Islet precursor cell (in vitro differentiated cells): ENCODE measurements around the gene GPR37.

Experiments used
- DNase-seq: peaks from one replicate; pipeline ENCODE4 v3.0.0-alpha.2; 2018

Gene GPR37

DNA sequence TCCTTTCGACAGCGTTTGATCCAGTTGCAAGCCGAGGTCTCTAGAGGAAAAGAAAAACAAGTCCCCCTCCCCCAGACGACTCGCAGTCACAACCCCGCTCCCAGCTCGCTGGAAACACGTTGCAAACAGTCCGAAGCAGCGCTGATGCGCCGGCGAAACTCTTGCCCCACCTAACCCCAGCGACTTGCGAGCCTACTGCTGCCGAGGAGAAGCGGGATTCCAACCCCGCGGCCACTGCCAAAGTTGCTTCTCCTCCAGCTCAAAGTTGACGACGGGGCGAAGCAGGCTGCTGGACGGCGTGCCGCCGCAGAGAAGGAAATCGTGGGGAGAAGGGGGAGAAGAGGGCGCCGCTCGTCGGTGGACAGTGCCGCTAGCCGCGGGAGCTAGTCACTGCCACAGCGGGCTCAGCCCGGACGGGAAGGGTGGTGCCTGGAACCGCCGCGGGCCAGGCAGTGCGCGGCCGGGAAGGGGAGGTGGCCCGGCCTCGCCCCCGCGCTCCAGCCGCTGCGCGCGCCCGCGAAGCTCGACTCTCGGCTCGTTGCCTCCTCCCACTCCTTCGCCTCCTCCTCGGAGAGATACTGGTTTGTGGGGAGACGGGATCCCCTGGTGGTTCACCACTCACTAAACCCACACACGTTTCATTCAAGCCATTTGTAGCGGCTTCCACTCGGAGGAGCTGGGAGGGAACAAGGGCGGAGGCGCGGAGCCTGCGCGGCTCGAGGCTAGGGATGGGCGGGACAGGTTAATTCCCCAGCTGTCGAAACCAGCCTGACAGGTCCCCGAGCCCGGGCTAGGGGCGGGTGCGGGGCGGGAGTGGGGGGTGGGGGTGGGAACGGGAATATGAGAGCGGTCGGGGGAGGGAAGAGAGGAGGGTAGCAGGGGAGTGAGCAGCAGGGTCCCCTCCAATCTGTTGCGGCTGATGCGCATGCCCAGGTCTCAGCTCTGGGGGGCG lies at the start of gene GPR37:
Gene GPR37 (minus strand): TSS at position 392 of the 952 bp plus-strand sequence. CDS start 816 bp downstream, outside the sequence.
- DNase-seq: peak; percentile 95

- DNase-seq: no peak
These were observed 48.6 kb upstream of the GPR37 start for GRCh38 chr7:124813994-124814798.

DNA sequence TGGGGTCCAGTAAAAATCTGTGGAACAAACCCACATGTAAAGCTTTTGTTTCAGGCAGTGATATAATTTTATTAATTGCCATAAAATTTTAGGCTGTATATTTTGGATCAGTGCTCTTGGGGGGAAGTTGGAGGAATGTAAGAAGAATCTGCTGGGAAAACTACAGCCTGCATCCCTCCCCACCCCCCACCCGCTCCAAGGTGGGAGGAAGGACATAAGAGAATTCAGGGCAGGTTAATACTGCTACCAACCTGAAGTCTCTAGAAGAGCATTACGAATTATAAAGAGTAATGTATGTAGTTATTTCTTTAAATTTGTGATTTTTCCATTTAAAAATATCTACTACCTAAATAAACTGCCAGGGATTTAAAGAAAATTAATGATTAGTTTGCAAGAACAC lies 47.2 kb upstream of the GPR37 start:
- DNase-seq: no peak

DNA sequence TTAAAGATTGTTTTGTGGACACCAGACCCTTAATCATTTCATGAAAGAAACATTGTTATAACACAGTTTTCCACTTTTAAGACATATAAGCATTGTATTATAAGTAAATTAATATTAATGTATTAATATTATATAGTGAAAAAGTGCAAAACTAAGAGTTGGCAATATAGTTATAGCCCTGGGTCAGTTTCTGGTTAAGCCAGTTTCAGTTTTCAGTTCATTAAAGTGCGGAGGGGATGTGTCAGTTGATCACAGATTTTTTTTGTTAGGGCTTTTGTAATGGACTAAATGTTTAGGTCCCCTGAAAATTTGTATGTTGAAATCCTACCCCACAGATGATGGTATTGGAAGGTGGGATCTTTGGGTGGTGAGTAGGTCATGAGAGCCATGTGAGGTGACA lies 45.7 kb upstream of the GPR37 start:
- DNase-seq: no peak

GRCh38 chr7:124810605-124811004 lies 45.0 kb upstream of the GPR37 start:
- DNase-seq: no peak

DNA sequence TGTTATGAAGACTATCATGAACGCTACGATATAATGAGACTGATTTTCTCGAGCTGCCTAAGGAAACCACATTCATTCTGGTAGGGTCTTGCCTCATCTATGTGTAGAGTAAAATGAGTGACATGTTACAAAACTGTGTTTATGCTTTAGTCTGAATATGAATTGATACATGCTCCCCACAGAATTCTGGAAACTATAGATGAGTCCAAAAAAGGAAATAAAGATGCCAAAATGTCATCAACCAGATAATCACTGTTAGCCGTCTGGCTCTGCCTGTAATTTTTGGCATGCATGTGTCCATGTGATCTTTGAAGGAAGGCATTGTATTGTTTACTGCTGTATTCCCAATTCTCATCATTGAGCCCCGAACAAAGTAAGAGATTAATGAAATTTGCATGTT lies 42.6 kb upstream of the GPR37 start:
- no peak for DNase-seq

- DNase-seq: no peak
These were observed 35.8 kb upstream of the GPR37 start for GRCh38 chr7:124801330-124801895.

DNA sequence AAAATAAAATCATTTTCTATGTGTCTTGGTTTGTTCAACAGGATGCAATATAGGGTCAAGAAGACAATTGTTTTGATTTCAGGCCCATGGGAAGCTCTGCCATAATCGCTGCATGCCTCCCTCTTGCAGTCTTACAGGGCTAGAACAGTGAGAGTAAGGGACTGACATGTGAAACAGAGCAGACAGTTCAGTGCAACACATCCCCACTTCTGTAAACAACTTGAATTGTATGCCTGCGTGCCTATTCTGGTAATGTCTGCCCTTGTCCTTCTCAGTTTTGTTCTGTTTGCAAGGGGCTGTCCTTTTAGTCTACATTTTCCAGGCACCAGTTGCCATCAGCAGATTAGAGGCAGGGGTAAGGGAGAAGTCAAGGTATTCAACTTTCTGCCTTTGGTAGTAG lies 34.8 kb upstream of the GPR37 start:
- peak; percentile 58 for DNase-seq

GRCh38 chr7:124799448-124799847 lies 33.9 kb upstream of the GPR37 start:
- no peak for DNase-seq

DNA sequence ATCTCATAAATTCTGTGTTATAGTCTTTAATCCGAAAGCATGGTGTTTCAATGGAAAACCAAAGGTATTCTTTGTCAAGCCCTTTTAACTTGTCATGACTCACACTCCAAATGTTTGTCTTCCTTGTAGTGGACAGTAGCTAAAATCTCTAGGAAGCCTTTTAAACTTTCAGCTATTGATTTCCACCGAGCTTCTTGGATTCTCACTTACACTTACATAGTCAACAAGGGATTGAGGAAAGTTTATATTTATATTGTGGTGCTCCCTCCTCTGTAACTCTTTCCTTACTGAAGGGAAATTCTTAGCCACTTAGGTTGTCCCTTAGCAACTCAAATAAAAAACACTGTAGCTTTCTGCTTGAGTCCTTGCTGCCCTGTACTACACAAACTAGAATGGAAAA lies 31.2 kb upstream of the GPR37 start:
- DNase-seq: no peak

- DNase-seq: no peak
These were observed 27.1 kb upstream of the GPR37 start for GRCh38 chr7:124792696-124793095.

GRCh38 chr7:124792002-124792401 lies 26.4 kb upstream of the GPR37 start:
- peak; percentile 74 for DNase-seq

GRCh38 chr7:124791426-124791825 lies 25.8 kb upstream of the GPR37 start:
- no peak for DNase-seq

GRCh38 chr7:124790645-124791044 lies 25.1 kb upstream of the GPR37 start:
- no peak for DNase-seq

DNA sequence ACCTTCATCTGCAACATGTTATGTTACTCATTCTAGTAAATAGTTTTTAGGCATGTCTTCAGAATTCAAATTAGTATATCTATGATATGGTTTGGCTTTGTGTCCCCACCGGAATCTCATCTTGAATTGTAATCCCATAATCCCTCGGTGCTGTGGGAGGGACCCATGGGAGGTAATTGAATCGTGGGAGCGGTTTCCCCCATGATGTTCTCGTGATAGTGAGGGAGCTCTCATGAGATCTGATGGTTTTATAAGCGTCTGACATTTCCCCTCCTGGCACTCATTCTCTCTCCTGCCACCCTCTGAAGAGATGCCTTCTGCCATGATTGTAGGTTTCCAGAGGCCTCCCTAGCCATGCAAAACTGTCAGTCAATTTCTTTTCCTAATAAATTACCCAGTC lies 20.4 kb upstream of the GPR37 start:
- no peak for DNase-seq

DNA sequence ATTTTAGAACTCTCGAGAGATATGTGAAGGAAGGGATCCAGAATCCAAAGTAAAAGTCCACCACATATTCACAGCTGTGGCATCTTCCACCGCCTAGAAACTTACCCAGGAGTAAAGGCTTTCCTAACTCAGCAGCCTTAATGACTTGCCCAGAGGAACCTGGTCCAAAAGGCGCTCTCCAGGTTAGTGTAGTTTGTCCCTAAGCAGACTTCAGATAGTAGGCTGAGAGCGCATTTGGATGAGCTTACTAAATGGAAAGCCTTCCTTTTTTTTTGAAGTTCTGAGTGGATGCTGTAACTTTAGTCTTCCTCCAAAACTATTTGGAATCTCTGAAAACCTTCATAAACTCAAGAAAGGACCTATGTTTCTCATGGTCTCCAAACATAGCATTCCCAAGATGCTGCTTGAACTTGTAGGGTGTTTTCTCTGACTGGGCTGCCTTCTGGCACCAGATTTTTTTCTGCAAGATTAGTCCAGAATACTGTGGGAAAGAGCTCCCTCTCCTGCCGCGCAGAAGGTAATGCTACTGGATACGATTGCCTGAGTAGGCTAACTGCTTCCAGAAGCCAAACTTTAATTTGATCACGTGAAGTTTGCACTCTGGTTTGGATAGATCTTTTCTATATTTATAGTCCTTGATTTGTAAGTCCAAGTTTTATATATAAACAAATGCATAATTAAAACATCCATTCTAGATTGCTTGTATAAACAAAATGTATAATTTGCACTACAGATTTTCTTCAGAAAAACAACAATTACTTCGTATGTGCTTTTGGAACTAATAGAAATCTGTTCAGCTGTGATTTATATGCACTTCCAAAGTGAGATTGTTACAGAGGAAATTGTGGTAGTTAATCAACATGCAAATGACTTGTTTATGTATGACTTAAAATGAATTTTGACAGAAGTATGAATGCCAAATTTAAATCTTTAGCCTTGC lies 19.6 kb upstream of the GPR37 start:
- peak; percentile 73 for DNase-seq

DNA sequence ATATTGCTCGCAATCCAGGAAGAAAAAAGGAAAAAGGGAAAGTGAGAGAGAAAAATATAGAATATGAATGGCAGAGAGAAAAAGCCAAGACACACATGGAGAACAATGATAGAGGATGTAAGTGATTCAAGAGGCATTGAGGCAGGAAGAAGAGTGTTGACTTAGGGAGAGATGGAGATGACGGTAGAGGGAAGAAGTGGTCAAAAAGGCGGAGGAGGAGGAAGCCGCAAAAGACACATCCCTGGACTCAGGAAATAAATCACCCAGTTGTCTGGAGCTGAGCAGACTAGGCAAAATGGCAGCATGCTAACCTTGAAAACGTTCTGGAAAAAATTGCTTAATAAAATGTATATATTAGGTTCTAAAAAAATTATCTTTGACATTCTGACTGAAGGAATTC lies 17.7 kb upstream of the GPR37 start:
- no peak for DNase-seq

DNA sequence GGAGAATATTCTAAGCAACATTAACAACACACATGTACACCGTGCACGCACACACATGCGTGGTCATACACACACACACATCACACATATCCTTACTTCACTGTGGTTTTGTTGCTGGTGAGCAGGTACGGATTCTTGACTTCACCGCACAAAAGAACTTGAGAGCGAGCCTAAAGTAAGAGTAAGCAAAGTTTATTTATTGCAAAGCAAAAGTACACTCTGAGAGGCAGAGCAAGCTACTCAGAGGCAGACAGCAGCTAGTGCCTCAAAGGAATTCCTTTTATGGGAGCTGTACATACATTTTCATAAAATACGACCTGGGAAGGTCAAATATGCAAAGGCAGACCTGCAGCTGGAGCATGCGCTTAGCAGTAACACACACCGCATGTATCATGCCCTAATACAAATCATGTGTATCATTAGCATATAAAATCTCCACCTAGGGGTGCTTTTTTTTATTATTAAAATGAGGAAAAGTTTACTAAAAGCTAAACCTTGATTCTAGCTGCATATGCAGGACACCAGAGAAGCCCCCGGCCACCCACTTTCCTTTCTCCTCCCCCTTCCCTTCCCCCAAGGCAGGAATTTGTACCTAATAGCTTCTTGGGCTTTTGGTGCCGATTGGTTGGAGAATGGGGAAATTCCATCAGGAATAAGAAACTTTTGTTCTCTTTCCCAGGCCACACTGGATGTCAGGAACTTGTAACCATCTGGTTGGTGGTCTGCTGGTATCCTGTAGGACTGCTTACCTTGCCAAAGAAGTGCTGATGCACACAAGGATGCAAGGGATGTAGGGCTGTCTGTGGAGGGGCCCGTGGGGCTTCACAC lies 16.5 kb upstream of the GPR37 start:
- peak; percentile 54 for DNase-seq

DNA sequence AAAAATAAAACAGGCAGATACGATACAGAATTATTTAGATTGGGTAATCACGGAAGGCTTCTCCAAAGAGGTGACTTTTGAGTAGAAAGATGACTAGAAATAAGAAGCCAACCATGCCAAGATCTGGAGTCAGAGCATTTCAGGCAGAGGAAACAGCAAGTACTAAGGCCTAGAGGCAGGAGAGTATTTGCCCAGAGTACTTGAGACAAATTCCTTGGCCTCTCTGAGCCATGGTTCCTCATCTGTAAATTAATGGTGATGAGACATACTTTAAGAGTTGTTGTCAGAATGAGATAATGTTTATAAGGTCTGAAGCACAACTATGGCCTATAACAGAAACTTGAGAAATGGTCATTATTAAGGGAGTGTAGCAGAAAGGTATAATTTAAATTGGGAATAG lies 15.8 kb upstream of the GPR37 start:
- no peak for DNase-seq

GRCh38 chr7:124780608-124781007 lies 15.0 kb upstream of the GPR37 start:
- no peak for DNase-seq

DNA sequence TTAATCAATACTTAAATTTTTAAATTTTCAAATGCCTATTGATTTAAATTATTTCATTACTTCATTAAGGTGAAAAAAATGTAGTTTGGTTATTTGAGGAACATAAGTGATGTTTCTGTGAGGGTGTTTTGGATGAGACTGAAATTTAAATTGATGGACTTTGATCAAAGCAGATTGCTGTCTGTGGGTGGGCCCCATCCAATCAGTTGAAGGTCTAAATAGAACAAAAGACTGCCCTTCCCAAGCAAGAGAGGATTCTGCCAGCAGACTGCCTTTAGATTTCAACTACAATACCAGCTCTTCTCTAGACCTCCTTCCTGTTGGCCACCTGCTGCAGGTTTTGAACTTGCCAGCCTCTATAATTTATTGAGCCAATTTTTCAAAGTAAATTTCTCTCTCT lies 14.5 kb upstream of the GPR37 start:
- no peak for DNase-seq

DNA sequence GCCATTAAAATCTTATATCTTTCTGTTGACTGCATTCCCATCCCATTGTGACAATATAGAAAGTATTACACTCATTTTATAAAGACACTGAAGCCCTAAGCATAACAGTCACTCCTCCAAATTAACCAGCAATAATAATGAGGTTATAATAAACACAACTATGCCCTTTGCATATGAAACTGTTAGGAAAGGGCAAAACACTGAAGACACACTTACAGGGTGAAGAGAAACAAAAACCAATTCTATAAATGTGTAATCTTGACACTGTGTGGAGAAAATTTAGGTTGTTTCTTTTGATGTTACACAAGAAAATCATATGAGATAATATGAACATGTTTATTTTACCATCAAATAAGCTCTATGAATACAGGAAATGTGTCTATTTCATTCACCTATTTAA lies 14.0 kb upstream of the GPR37 start:
- no peak for DNase-seq
